ENCODE data around the gene MACROD2. TPM values are rescaled to one million over a fixed set of nuclear protein-coding genes. Genes with fewer than 3 reads are reported as not detected.

The MACROD2 gene
- total and polyA plus RNA-seq, 2 of the 4 experiments (the other 2 are of a cell fraction) = not detected

DNA sequence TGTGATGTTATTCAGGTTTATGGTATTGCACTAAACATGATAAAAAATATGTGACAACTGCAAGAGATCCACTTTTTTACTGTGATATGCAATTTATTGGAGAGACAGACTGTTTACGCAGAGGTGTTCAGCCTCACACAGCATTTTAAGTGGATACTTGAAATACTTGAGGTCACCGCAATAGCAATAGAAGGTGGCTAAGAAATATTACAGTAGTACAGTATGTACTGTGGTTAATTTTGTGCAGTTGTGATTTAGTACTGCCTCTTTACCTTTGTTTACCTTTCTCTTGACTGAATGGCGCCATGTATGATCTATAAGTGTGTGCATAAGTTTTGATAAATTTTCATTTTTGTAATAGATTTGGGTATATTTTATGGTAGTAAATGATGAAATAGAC is 17.4 kb downstream of the MACROD2 start:
- no peak overlapping the region for H3K23ac ChIP-seq (ENCODE audit: low read depth, low read length)
- H4K20me1 ChIP-seq (ENCODE audit: insufficient read depth, low read length) = no peaks in the 10 kb centered on the region
- H2AK9ac ChIP-seq (replicated peaks; ENCODE audit: low read depth, low read length, poor library complexity) = no peak overlapping the region
- H2AK5ac ChIP-seq (ENCODE audit: low read depth, low read length) = no peak overlapping the region
- no TSS peak for BruUV-seq (replicated peaks)
- no peak overlapping the region for H3K18ac ChIP-seq (ENCODE audit: low read depth, low read length)
- ChIA-PET CTCF (no interaction called here), POLR2A (ENCODE audit: unreplicated experiment) (no interaction called here)
- no peak overlapping the region for H2AFZ ChIP-seq (replicated peaks; ENCODE audit: low read length, poor library complexity)
- H3K27ac ChIP-seq (ENCODE audit: insufficient read depth, low read length) = no peak overlapping the region
- no peaks in the 10 kb centered on the region for H3K9me1 ChIP-seq (ENCODE audit: insufficient read depth, low read length)
- H4K5ac ChIP-seq (ENCODE audit: low read depth, low read length) = no peak overlapping the region
- dilution Hi-C loops (cut with HindIII; ENCODE audit: low sequenced_read_pairs, unreplicated experiment) (no loop called here), in situ Hi-C loops (cut with MboI; ENCODE audit: low sequenced_read_pairs) (no loop called here), intact Hi-C loops (cut with micrococcal nuclease) (no loop called here)
- no peak overlapping the region for H3K9ac ChIP-seq (ENCODE audit: low read depth, low read length)
- H4K91ac ChIP-seq (ENCODE audit: insufficient read depth, low read depth, low read length) = no peak overlapping the region
- no peak overlapping the region for H2BK20ac ChIP-seq (ENCODE audit: low read depth, low read length)
- H2BK5ac ChIP-seq (ENCODE audit: low read depth, low read length, poor library complexity, severe bottlenecking) = no peak overlapping the region
- H2BK15ac ChIP-seq (ENCODE audit: low read depth, low read length) = no peak overlapping the region
- no peak overlapping the region for H2BK120ac ChIP-seq (ENCODE audit: low read depth, low read length)
- no peak for DNase-seq
- H3K79me1 ChIP-seq (ENCODE audit: low read depth in 1 of 2, low read length in 2 of 2) = no peaks in the 10 kb centered on the region
- H3K36me3 ChIP-seq (ENCODE audit: control insufficient read depth, insufficient read depth, low read length) = no peaks in the 10 kb centered on the region
- no peak overlapping the region for H3K14ac ChIP-seq (replicated peaks; ENCODE audit: low read depth, low read length)
- H3K4me3 ChIP-seq (ENCODE audit: insufficient read depth, low read depth, low read length) = no peak overlapping the region
- 0 out of 2 replicates have a peak, but pooled peaks cover 2% of the 10 kb centered on the region for H3K9me3 ChIP-seq (ENCODE audit: control insufficient read depth, insufficient read depth, low read length)
- no peak overlapping the region for H3K56ac ChIP-seq (ENCODE audit: extremely low read depth, insufficient read depth, low read length)
- H4K8ac ChIP-seq (ENCODE audit: low read depth in 2 of 2, low read length in 2 of 2) = no peak overlapping the region
- no peaks in the 10 kb centered on the region for H3K27me3 ChIP-seq (ENCODE audit: control insufficient read depth, insufficient read depth, low read length)
- WGBS, 2 experiments (ENCODE audit: extremely low coverage in 2 of 2, insufficient read length in 1 of 2) = no CpG with 5 or more reads among the region's 3 CpGs
- TF ChIP-seq, protein P1, sequence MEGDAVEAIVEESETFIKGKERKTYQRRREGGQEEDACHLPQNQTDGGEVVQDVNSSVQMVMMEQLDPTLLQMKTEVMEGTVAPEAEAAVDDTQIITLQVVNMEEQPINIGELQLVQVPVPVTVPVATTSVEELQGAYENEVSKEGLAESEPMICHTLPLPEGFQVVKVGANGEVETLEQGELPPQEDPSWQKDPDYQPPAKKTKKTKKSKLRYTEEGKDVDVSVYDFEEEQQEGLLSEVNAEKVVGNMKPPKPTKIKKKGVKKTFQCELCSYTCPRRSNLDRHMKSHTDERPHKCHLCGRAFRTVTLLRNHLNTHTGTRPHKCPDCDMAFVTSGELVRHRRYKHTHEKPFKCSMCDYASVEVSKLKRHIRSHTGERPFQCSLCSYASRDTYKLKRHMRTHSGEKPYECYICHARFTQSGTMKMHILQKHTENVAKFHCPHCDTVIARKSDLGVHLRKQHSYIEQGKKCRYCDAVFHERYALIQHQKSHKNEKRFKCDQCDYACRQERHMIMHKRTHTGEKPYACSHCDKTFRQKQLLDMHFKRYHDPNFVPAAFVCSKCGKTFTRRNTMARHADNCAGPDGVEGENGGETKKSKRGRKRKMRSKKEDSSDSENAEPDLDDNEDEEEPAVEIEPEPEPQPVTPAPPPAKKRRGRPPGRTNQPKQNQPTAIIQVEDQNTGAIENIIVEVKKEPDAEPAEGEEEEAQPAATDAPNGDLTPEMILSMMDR (conservative IDR thresholded peaks at IDR 0.05; ENCODE audit: low read depth, low read length) = no peak
- no peak for TF ChIP-seq MXI1 (IDR thresholded peaks at IDR 0.05; ENCODE audit: borderline replicate concordance, low read depth, low read length)
- no peak for TF ChIP-seq RAD21 (IDR thresholded peaks at IDR 0.05; ENCODE audit: low read length)
- no peak for TF ChIP-seq NFE2L2 (IDR thresholded peaks at IDR 0.05; ENCODE audit: low read depth, low read length)
- no peak for TF ChIP-seq SMC3 (IDR thresholded peaks at IDR 0.05; ENCODE audit: low read depth, low read length)
- TF ChIP-seq RCOR1 (IDR thresholded peaks at IDR 0.05; ENCODE audit: insufficient replicate concordance, low read length) = no peak
- TF ChIP-seq BHLHE40 (IDR thresholded peaks at IDR 0.05; ENCODE audit: low read depth, low read length) = no peak
- TF ChIP-seq CHD1 (IDR thresholded peaks at IDR 0.05; ENCODE audit: low read depth, low read length) = no peak
- TF ChIP-seq MAZ (IDR thresholded peaks at IDR 0.05; ENCODE audit: borderline replicate concordance, low read depth, low read length) = no peak
- TF ChIP-seq FOS (IDR thresholded peaks at IDR 0.05; ENCODE audit: low read depth, low read length) = no peak
- no peak for TF ChIP-seq CEBPB (IDR thresholded peaks at IDR 0.05; ENCODE audit: low read depth, low read length)
- TF ChIP-seq, protein P2, sequence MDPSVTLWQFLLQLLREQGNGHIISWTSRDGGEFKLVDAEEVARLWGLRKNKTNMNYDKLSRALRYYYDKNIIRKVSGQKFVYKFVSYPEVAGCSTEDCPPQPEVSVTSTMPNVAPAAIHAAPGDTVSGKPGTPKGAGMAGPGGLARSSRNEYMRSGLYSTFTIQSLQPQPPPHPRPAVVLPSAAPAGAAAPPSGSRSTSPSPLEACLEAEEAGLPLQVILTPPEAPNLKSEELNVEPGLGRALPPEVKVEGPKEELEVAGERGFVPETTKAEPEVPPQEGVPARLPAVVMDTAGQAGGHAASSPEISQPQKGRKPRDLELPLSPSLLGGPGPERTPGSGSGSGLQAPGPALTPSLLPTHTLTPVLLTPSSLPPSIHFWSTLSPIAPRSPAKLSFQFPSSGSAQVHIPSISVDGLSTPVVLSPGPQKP (IDR thresholded peaks at IDR 0.05; ENCODE audit: borderline replicate concordance, low read depth, low read length) = no peak
- TF ChIP-seq RFX5 (IDR thresholded peaks at IDR 0.05; ENCODE audit: low read depth, low read length) = no peak
- no peak for TF ChIP-seq POLR2A (IDR thresholded peaks at IDR 0.05; ENCODE audit: low read depth, low read length)
- no peak for TF ChIP-seq MAFK (IDR thresholded peaks at IDR 0.05; ENCODE audit: low read depth, low read length)
- TF ChIP-seq, protein P3, sequence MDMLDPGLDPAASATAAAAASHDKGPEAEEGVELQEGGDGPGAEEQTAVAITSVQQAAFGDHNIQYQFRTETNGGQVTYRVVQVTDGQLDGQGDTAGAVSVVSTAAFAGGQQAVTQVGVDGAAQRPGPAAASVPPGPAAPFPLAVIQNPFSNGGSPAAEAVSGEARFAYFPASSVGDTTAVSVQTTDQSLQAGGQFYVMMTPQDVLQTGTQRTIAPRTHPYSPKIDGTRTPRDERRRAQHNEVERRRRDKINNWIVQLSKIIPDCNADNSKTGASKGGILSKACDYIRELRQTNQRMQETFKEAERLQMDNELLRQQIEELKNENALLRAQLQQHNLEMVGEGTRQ (IDR thresholded peaks at IDR 0.05; ENCODE audit: low read depth, low read length) = no peak
- H3K4me2 ChIP-seq (ENCODE audit: low read depth, low read length) = no peak overlapping the region
- no peak for ATAC-seq (ENCODE audit: low read depth)
- no peak overlapping the region for H3K4ac ChIP-seq (ENCODE audit: low read depth, low read length)
- H3K4me1 ChIP-seq (ENCODE audit: control insufficient read depth, insufficient read depth, low read length) = no peaks in the 10 kb centered on the region

All from IMR-90 (cell line).